Stimulated activated CD8-positive, alpha-beta memory T cell treated with anti-CD3 and anti-CD28 coated beads, Interleukin-2, amount 100 ng/mL, for 48 hours (primary cell): ENCODE results near the gene FKBP8.

Experiments used
- DNase-seq, 2 donors: peaks; one replicate each; pipeline ENCODE4 v3.0.0-alpha.2; 2020; ENCODE audit warnings: low read depth in 2 of 2

Gene FKBP8

GRCh38 chr19:18521692-18522123, 21.7 kb downstream of the FKBP8 start, which contains the start of gene ELL:
Gene ELL, minus strand, starts transcription at chr19:18522070. Its CDS starts 15 bp downstream, at chr19:18522055.
- no peak for DNase-seq

- no peak for DNase-seq
These were observed 22.3 kb downstream of the FKBP8 start for GRCh38 chr19:18520848-18521691.

GRCh38 chr19:18519962-18520847, 23.2 kb downstream of the FKBP8 start:
- no peak for DNase-seq

GRCh38 chr19:18518639-18519038, 24.7 kb downstream of the FKBP8 start:
- DNase-seq = no peak

- DNase-seq = no peak
These were observed 25.8 kb downstream of the FKBP8 start for GRCh38 chr19:18517606-18518005.

- no peak for DNase-seq
These were observed 27.4 kb downstream of the FKBP8 start for GRCh38 chr19:18515959-18516358.

- DNase-seq = no peak
These were observed 28.3 kb downstream of the FKBP8 start for GRCh38 chr19:18514800-18515682.

GRCh38 chr19:18513868-18514267, 29.5 kb downstream of the FKBP8 start:
- DNase-seq = no peak

- DNase-seq = no peak
These were observed 33.2 kb downstream of the FKBP8 start for GRCh38 chr19:18510216-18510615.

- DNase-seq = no peak
These were observed 34.8 kb downstream of the FKBP8 start for GRCh38 chr19:18508585-18508984.

GRCh38 chr19:18507727-18508440, 35.5 kb downstream of the FKBP8 start:
- DNase-seq = no peak

GRCh38 chr19:18507021-18507726, 36.2 kb downstream of the FKBP8 start:
- no peak for DNase-seq

GRCh38 chr19:18506101-18506930, 37.1 kb downstream of the FKBP8 start:
- DNase-seq = no peak

- DNase-seq = no peak
These were observed 38.3 kb downstream of the FKBP8 start for GRCh38 chr19:18504886-18505610.

- DNase-seq = no peak
These were observed 39.1 kb downstream of the FKBP8 start for GRCh38 chr19:18503971-18504885.

- no peak for DNase-seq
These were observed 39.9 kb downstream of the FKBP8 start for GRCh38 chr19:18503337-18503970.

GRCh38 chr19:18502638-18503294, 40.6 kb downstream of the FKBP8 start:
- DNase-seq = no peak
